A673 (cell line): ENCODE results near the gene OR2H2.

ENCODE experiments used
- CTCF ChIP-seq: fragments of 300-800, 200-600 bp; sonication (generic); conservative IDR thresholded peaks from 2 replicates; pipeline ENCODE4 v1.5.1; 2017; ENCODE audit warnings: low read depth, mild to moderate bottlenecking, antibody characterized with exemption, low read length, moderate library complexity, mixed read lengths
- EZH2 ChIP-seq: fragments of 200-600 bp; sonication (generic); IDR thresholded peaks from 2 replicates; pipeline ENCODE4 v1.6.1; 2017; ENCODE audit warnings: borderline replicate concordance, low read depth, mild to moderate bottlenecking, mixed read lengths, antibody characterized with exemption, low read length; ENCODE audit not compliant: poor library complexity, severe bottlenecking

- no peak for TF ChIP-seq CTCF
- no peak for TF ChIP-seq EZH2
Observed at GRCh38 chr6:29554764-29555163, 30.2 kb upstream of the OR2H2 start.
